Stimulated activated naive B cell treated with anti-CD40 and anti-IgM and Interleukin-4, amounts not matched to agents 10 μg/mL and 1 μg/mL and 100 μg/mL, for 72 hours (primary cell): Measurements from ENCODE around the gene WDR86.

Experiments
- ATAC-seq, 2 donors: fragments of 150-1000 bp; cut with Tn5 transposase; replicated peaks; 2 replicates each; pipeline ENCODE4 v1.10.0; 2021; ENCODE audit warnings: moderate library complexity in 1 of 2
- DNase-seq: peaks from one replicate; pipeline ENCODE4 v3.0.0; 2021
- H3K27ac Mint-ChIP-seq: one replicate; pipeline ENCODE4 v1.8.0; 2022; ENCODE audit warnings: mild to moderate bottlenecking, mixed read lengths
- H3K27me3 Mint-ChIP-seq, 2 donors: one replicate each; pipeline ENCODE4 v1.8.0; 2022; ENCODE audit warnings: mixed read lengths in 2 of 2
- H3K36me3 Mint-ChIP-seq, 2 donors: one replicate each; pipeline ENCODE4 v1.8.0; 2022; ENCODE audit warnings: mixed read lengths in 2 of 2, mild to moderate bottlenecking in 1 of 2
- H3K4me1 Mint-ChIP-seq, 2 donors: one replicate each; pipeline ENCODE4 v1.8.0; 2022; ENCODE audit warnings: mixed read lengths in 2 of 2, mild to moderate bottlenecking in 1 of 2
- H3K4me3 Mint-ChIP-seq, 2 donors: one replicate each; pipeline ENCODE4 v1.8.0; 2022; ENCODE audit warnings: mild to moderate bottlenecking in 2 of 2, mixed read lengths in 2 of 2, moderate library complexity in 1 of 2
- H3K9me3 Mint-ChIP-seq, 2 donors: one replicate each; pipeline ENCODE4 v1.8.0; 2022; ENCODE audit warnings: mixed read lengths in 2 of 2, mild to moderate bottlenecking in 1 of 2

WDR86 gene

DNA sequence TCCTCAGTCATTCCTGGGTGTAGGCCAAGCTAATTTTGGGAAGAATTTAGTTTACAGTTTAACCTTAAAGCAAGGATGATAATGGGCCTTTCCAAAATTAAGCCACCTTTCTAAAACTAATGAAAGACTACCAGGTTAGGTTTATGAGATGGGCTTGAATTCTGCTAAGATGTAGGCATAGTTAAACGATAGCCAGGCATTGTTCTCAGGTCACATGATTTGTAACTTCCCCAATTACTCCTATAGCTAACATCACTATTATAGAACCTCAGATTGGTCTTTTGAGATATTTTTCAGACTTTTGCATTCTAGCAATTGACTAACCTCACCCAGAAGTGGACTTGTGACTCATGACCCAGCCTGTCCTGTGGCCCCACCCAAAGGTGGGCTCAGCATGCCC is 75.2 kb downstream of the WDR86 start:
- no peak overlapping the region for H3K27ac Mint-ChIP-seq
- H3K4me1 Mint-ChIP-seq, result peaks cover 19 to 28% of the 10 kb centered on the region in 2 donors
- H3K4me3 Mint-ChIP-seq, result no peak overlapping the region
- no peaks in the 10 kb centered on the region for H3K27me3 Mint-ChIP-seq
- no peak for DNase-seq
- H3K9me3 Mint-ChIP-seq, result peaks cover 3 to 4% of the 10 kb centered on the region in 2 donors
- no peak for ATAC-seq
- H3K36me3 Mint-ChIP-seq, result peaks cover 5 to 6% of the 10 kb centered on the region in 2 donors
